Activated gamma-delta T cell treated with anti-CD3 and anti-CD28 coated beads, Interleukin-2, amount 50 U/mL, for 16 hours (primary cell): ENCODE results near the gene ING5.
"Not testable (repeated sequence)": the region's sequence is repeated elsewhere in the genome, so short reads cannot be mapped to it uniquely, and the experiment has no call there.

Source experiments
- DNase-seq: peaks from one replicate; pipeline ENCODE4 v3.0.0-alpha.2; 2020; ENCODE audit warnings: low read depth

The ING5 gene

GRCh38 chr2:241701399-241702154 is at the start of gene ING5:
TSS of gene ING5 (plus strand) at chr2:241702039. CDS start at chr2:241702066, 27 bp downstream.
- DNase-seq: peak; percentile 95

DNA sequence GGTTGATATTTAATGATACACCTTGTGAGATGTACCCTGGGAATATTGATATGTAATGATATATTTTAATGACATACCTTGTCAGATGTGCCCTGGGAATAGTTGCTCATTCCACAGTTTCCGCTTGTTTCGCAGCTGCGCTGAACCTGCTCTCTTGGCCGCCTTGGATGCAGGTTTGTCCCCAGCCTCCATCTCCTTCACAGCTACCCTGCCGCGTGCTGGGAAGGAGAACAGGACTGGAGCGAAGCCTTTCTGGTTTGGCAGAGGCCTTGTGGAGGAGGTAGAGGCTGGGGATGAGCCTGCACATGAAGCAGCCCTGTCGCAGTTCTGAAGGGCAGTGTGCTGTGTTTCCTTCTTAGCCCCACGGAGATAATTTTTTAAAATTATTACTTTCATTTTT is 49.7 kb upstream of the ING5 start:
- no peak for DNase-seq

GRCh38 chr2:241652722-241653121 is 49.1 kb upstream of the ING5 start:
- DNase-seq: no peak

- no peak for DNase-seq
Observed at GRCh38 chr2:241653210-241653750, 48.6 kb upstream of the ING5 start.

- no peak for DNase-seq
Observed at GRCh38 chr2:241654551-241654950, 47.3 kb upstream of the ING5 start.

- DNase-seq: no peak
Observed at GRCh38 chr2:241655516-241656189, 46.2 kb upstream of the ING5 start.

DNA sequence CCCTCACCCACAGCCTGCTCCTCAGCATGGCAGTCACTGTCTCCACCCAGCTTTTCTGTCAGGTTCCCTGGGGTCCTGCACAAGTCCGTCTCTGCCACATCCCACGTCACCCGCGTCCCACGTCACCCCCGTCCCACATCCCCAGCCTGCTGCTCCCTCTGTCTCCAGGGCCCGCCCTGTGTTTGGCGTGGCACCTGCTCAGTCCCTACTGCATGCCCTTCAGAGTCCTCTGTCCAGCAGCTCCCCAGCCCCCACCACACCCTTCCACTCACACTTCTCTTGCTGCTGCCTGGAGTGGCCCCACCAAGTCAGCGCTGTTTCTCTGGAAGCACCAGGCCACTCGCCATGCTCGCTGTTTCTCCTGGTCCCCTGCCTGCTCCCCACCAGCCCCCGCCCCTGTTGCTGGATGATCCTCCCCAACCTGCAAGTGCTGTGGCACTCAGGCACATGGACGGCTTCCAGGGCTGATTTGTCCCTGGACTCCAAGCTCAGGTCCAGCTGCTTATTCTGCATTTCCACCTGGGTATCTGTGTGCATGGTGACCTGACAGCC is 45.6 kb upstream of the ING5 start:
- no peak for DNase-seq

GRCh38 chr2:241657786-241658254 is 44.0 kb upstream of the ING5 start:
- no peak for DNase-seq

DNA sequence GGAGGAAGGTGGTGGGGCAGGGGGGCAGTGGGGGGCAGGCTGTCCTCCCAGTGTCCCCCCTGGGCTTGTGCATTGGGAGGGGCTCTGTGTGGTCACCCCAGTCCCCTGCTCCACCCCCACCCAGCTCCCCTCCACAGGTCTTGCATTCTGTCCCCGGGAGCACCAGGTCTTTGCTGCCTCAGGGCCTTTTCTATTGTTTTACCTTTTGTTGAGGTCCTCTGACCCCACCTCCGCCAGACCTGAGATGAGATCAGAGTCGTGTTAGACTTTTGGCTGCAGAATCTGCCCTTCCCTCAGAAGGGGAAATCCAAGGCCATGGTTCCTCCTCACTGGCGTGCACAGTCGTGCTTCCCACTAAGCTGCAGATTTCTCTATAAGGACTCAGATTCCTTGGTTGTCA is 43.5 kb upstream of the ING5 start:
- DNase-seq: no peak

DNA sequence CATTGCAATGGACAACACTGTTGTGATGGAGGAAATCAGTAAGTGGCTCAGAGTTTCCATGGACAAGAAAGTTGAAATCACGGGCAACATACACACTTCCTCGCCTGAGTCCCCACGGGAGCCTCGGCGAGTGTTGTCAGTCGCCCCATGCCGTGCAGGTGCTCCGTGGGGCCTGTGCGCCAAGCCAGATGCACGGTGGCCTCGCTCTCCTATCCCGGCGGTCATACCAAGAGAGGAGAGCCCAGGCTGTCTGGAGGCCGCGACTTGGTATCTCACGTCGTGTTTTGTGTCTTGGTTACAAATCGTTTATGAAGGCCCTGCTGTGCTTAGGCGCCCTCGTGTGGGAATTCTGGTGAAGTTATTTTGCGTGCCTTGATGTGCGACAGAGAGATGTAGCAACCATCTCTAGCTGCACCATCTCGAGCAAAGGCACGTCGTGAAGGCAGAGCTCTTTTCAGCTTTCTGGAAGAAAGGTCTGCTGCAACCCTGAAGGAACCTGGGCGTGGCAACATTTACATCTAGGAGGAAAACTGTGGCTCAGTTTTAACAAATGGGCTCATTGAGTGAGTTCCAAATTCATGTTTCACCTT is 42.6 kb upstream of the ING5 start:
- DNase-seq: no peak

DNA sequence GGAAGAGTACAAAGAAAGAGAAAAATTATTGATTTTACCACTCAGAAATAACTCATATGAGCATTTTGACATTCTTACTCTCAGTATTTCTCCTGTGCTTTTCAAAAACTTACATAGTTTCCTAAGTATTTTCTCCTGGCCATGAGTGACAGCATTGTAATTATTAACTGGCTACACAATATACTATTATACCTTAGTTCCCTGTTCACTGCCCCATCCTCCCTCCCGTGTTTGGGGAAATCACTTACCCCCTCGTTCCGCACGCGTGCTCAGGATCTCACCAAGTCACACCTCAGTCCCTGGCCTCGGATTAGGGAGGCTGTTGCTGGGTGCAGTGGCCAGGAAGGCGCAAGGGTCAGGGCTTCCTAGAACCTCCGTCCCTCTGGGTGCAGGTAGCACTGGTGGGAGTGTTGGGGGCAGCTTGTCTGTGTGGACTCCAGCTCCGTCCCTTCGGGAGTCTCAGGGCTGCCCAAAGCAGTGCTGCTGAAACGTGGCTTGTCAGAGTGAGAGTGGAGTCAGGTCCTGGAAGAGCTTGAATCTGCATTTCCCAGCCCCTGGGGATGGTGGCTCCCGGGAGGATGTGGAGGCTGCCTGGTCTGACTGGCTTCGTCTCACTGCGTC is 41.1 kb upstream of the ING5 start:
- DNase-seq: no peak

GRCh38 chr2:241662731-241663130 is 39.1 kb upstream of the ING5 start:
- DNase-seq: not testable (repeated sequence)

DNA sequence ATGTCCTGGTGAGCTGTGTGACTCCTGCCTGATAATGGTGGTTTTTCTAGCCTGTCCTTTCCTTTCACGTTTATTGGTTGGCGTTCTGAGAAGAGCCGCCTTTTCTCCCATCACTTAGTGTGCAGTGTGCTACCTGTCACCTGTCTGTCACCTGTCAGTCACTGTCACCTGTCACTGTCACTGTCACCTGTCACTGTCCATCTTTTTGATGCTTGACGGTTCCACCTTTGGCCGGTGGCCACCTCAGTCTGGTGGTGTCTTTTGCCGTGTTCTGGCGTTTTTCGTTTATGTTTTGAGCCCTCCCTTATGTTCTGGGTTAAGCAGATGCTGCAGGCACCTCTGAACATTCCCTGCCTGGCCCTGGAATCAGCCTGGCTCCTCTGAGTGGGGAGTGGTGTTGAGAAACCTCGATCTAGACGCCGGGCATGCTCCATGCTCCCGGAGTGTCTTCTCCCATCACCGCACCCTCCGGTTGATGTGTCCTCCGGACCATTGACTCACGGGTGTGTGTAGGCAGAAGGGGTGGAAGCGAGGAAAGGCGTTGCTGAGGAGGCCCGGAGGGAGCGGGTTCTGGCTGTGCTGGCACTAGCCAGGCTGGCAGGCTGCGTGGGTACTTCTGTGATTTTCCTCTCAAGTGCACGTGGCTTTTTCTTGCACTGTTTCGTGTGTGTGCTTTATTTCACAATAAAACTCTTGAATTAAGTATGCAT is 36.0 kb upstream of the ING5 start:
- DNase-seq: no peak

- no peak for DNase-seq
Observed at GRCh38 chr2:241666627-241667400, 35.0 kb upstream of the ING5 start.

GRCh38 chr2:241668354-241668753 is 33.5 kb upstream of the ING5 start:
- DNase-seq: no peak

GRCh38 chr2:241668839-241669238 is 33.0 kb upstream of the ING5 start:
- no peak for DNase-seq

DNA sequence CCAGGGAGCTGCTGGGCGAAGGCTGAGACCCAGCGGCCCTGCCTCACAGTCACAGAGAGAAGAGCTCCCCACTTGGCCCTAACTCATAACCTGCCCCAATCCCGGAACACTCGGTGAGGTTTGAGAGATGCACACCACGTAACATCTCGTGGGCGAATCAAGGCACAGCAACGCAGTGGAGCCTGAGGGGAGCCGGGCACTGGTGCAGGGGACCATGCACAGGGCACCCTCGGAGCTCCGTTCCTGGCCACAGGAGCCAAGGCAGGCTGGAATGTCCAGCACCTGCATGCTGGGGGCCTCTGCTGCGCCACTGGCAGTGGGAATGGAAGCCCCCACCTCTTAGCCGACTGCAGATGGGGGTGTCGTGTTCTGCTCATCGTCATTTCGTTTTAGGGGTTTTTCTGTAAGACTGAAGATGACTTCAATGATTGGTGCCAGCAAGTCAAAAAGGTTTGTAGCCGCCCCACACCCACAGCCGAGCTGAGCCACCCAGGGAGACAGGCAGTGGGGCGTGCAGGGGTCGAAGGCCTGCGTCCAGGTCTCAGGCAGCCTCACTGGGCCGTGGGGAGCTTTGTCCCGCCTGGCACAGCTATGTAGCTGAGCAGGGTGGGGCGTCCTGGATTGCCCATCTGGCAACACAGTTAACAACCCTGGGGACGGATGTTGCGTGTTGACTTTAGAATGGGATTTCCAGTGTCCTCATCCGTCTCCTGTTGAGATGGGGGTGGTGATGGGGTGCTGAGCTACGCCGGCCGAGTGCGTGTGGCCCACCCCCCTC is 31.3 kb upstream of the ING5 start:
- no peak for DNase-seq

- no peak for DNase-seq
Observed at GRCh38 chr2:241671457-241672240, 30.2 kb upstream of the ING5 start.
